Measurements from ENCODE around the gene PERM1.

The PERM1 gene

DNA sequence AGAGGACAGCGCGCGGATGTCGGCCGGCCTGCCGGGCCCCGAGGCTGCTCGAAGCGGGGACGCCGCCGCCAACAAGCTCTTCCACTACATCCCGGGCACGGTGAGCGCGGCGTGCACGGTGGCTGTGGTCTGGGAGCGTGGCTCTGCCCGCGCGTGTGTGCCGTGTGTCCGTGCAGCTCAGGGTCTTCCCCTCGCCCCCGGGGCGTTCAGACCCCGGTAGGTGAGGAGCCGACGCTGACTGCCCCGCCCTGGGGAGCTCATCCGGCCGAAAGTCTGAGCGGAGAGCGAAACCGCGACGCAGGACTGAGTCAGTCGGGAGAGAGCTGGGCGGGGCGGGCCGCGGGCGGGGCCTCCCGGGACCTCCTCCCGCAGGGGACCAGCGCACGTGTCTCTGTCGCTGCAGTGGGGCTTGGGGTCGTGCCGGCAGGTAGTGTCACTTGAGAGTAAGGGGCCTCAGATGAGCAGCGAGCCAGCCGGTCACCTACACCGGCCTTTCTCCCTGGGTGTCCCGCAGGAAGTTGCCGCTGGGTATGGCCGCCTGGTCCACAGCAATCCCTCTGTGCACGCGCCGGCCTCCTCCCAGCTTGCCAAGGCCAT, 15.1 kb downstream of the PERM1 start:
- no peak for DNase-seq (ENCODE audit: low read depth)
- TF ChIP-seq, protein P1, sequence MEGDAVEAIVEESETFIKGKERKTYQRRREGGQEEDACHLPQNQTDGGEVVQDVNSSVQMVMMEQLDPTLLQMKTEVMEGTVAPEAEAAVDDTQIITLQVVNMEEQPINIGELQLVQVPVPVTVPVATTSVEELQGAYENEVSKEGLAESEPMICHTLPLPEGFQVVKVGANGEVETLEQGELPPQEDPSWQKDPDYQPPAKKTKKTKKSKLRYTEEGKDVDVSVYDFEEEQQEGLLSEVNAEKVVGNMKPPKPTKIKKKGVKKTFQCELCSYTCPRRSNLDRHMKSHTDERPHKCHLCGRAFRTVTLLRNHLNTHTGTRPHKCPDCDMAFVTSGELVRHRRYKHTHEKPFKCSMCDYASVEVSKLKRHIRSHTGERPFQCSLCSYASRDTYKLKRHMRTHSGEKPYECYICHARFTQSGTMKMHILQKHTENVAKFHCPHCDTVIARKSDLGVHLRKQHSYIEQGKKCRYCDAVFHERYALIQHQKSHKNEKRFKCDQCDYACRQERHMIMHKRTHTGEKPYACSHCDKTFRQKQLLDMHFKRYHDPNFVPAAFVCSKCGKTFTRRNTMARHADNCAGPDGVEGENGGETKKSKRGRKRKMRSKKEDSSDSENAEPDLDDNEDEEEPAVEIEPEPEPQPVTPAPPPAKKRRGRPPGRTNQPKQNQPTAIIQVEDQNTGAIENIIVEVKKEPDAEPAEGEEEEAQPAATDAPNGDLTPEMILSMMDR (IDR thresholded peaks at IDR 0.05; ENCODE audit: low read depth, low read length, missing control alignments): no peak
- peak overlapping the region; percentile 61 for H3K4me3 ChIP-seq (ENCODE audit: low read depth, low read length)

DNA sequence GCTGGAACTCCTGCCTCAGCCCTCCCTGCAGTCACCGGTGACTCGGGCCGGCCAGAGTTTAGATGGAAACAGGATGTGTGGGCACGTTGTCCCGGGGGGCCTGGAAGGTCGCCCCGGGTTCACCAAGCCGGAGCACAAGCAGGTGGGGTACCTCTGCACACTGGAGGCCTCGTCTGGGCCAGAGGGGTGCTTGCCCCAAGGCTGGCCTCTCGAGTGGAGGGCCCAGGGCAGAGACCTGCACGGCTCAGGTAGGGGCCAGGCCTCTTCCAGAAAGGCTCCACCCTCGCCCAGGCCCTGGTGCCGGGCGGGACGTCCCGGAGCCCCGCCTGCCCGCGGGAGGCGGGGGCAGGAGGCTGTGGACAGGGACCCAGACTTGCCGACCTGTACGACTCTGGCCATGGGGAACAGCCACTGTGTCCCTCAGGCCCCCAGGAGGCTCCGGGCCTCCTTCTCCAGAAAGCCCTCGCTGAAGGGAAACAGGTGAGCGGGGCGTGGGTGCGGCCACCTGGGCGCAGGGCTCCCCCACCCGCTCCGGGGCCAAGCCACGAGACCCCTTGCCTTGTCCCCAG, 15.7 kb downstream of the PERM1 start, which contains the start of gene PLEKHN1:
TSS of gene PLEKHN1 (plus strand) at position 348 of the 569 bp plus-strand sequence. CDS start at position 398, 50 bp downstream.
- DNase-seq (ENCODE audit: low read depth): no peak
- TF ChIP-seq, protein P1 (IDR thresholded peaks at IDR 0.05; ENCODE audit: low read depth, low read length, missing control alignments): no peak
- H3K4me3 ChIP-seq (ENCODE audit: low read depth, low read length): peak within 1 kb of the TSS; percentile 61

DNA sequence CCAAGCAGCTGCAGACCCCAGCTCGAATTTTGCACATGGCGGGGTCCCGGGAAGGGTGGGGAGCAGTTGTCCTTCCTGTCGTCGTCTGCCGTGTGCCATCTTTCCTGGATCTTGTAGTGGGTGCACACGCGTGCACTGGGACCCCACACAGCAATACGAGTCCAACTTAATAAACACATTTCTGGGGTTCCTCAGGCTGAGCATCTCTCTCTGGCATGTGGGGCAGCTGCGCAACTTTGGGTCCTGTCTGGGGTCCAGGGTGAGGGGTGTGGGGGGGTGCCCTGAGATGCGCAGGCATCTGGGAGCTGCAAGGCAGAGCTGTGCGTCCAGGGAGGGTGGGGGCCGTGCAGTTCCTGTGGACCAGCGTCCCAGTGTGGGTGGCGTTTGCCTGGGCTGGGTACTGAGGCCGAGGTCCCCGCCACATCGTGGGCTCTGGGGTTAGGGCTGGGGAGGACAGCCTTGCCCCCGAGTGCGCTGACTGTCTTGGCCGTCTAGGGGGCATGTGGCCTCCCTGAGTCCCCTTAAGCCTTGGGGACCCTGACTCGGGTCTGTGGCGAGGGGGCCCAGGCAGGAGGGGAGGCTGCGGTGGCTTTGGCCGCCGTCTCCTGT, 16.3 kb downstream of the PERM1 start:
- DNase-seq (ENCODE audit: low read depth): no peak
- no peak overlapping the region for H3K4me3 ChIP-seq (ENCODE audit: low read depth, low read length)
- TF ChIP-seq, protein P1 (IDR thresholded peaks at IDR 0.05; ENCODE audit: low read depth, low read length, missing control alignments): no peak

GRCh38 chr1:964691-965525, 17.0 kb downstream of the PERM1 start:
- TF ChIP-seq, protein P1 (IDR thresholded peaks at IDR 0.05; ENCODE audit: low read depth, low read length, missing control alignments): no peak
- H3K4me3 ChIP-seq (ENCODE audit: low read depth, low read length): no peak overlapping the region
- no peak for DNase-seq (ENCODE audit: low read depth)

- TF ChIP-seq, protein P1 (IDR thresholded peaks at IDR 0.05; ENCODE audit: low read depth, low read length, missing control alignments): no peak
- DNase-seq (ENCODE audit: low read depth): no peak
- H3K4me3 ChIP-seq (ENCODE audit: low read depth, low read length): no peak overlapping the region
Observed at GRCh38 chr1:963746-964525, 18.0 kb downstream of the PERM1 start.

DNA sequence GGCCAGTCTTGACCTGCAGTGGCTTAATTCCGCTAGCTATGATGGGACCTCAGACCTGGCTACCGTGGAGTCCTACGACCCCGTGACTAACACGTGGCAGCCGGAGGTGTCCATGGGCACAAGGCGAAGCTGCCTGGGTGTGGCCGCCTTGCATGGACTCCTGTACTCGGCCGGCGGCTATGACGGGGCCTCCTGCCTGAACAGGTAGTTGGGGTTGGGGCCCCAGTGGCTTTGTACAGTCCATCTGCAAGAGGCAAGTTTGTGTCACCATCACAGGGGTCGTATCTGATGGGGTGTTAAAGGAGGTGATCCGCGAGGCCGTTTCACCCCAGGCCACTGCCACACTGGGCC, 18.6 kb downstream of the PERM1 start:
- no peak for DNase-seq (ENCODE audit: low read depth)
- TF ChIP-seq, protein P1 (IDR thresholded peaks at IDR 0.05; ENCODE audit: low read depth, low read length, missing control alignments): no peak

More for the DNA sequence above, 18.6 kb downstream of the PERM1 start:
- H3K4me3 ChIP-seq (ENCODE audit: low read depth, low read length): no peak overlapping the region

All from GM12864 (cell line).